Activated gamma-delta T cell treated with Interleukin-2 at 50 U/mL for 16 hours (primary cell): ENCODE measurements around the gene CNBP.

Source experiments
- DNase-seq: peaks from one replicate; pipeline ENCODE4 v3.0.0-alpha.2; 2020

The CNBP gene

GRCh38 chr3:129130291-129130813 is 53.3 kb downstream of the CNBP start:
- no peak for DNase-seq

GRCh38 chr3:129128357-129129155 is 55.1 kb downstream of the CNBP start:
- DNase-seq = no peak

- DNase-seq = no peak
Observed at GRCh38 chr3:129126726-129127280, 56.9 kb downstream of the CNBP start.

- no peak for DNase-seq
Observed at GRCh38 chr3:129123314-129124060, 60.2 kb downstream of the CNBP start.

- no peak for DNase-seq
Observed at GRCh38 chr3:129122412-129123011, 61.2 kb downstream of the CNBP start.

GRCh38 chr3:129121792-129122411 is 61.8 kb downstream of the CNBP start, which contains the start of gene RAB43:
TSS of gene RAB43 (minus strand) at chr3:129121804. CDS start at chr3:129121489, 315 bp downstream.
- peak; percentile 89 for DNase-seq

- peak; percentile 37 for DNase-seq
Observed at GRCh38 chr3:129121016-129121791, 62.5 kb downstream of the CNBP start.

GRCh38 chr3:129120254-129121004 is 63.3 kb downstream of the CNBP start:
- DNase-seq = peak; percentile 92

- no peak for DNase-seq
Observed at GRCh38 chr3:129119365-129120100, 64.2 kb downstream of the CNBP start.

GRCh38 chr3:129118745-129119144 is 65.0 kb downstream of the CNBP start:
- DNase-seq = peak; percentile 48
